CD4-positive, alpha-beta memory T cell (primary cell): Measurements from ENCODE around the gene CCNY. TPM values are rescaled to one million over a fixed set of nuclear protein-coding genes. Genes with fewer than 3 reads are reported as not detected.

ENCODE experiments used
- CTCF ChIA-PET: fragments of 350-600 bp; sonication (Branson Sonifier 250); formaldehyde crosslinking; loops from one replicate; lab custom pipeline; 2021; ENCODE audit warnings: inconsistent platforms; ENCODE audit not compliant: partially characterized antibody; lab: Charles Lee
- POLR2A ChIA-PET: fragments of 350-600 bp; sonication (Branson Sonifier 250); formaldehyde crosslinking; loops from one replicate; lab custom pipeline; 2021; ENCODE audit not compliant: partially characterized antibody; lab: Charles Lee
- DNase-seq, 5 donors: peaks; one replicate each; pipeline versions ENCODE4 v3.0.0 to v3.0.0-alpha.2; 2020 to 2022; ENCODE audit warnings: mixed read lengths in 1 of 5
- H3K27ac ChIP-seq: one replicate; pipeline ENCODE4 v1.7.0; 2013; ENCODE audit warnings: low read depth, low read length
- H3K27me3 ChIP-seq: 2 replicates; pipeline ENCODE4 v1.7.0; 2013; ENCODE audit warnings: mild to moderate bottlenecking, low read length, moderate library complexity; ENCODE audit not compliant: insufficient read depth
- H3K36me3 ChIP-seq: 2 replicates; pipeline ENCODE4 v1.7.0; 2013; ENCODE audit warnings: mild to moderate bottlenecking, low read length, moderate library complexity; ENCODE audit not compliant: insufficient read depth
- H3K4me1 ChIP-seq: 2 replicates; pipeline ENCODE4 v1.7.0; 2013; ENCODE audit warnings: mild to moderate bottlenecking, low read length, moderate library complexity; ENCODE audit not compliant: insufficient read depth
- H3K4me3 ChIP-seq, 2 donors: one replicate each; pipeline ENCODE4 v1.7.0; 2013; ENCODE audit warnings: low read length in 2 of 2, mild to moderate bottlenecking in 1 of 2
- H3K9me3 ChIP-seq, 2 donors: one replicate each; pipeline ENCODE4 v1.7.0; 2013; ENCODE audit warnings: low read length in 2 of 2, control low read depth in 1 of 2; ENCODE audit not compliant: control insufficient read depth in 1 of 2
- H3K27ac Mint-ChIP-seq, 7 donors: one replicate each; pipeline ENCODE4 v1.8.0; 2020 to 2021; ENCODE audit warnings: mixed read lengths in 7 of 7, mild to moderate bottlenecking in 6 of 7, inconsistent platforms in 3 of 7, moderate library complexity in 3 of 7
- H3K27me3 Mint-ChIP-seq, 2 donors: one replicate each; pipeline ENCODE4 v1.8.0; 2020 to 2021; ENCODE audit warnings: mixed read lengths in 2 of 2
- H3K36me3 Mint-ChIP-seq, 2 donors: one replicate each; pipeline ENCODE4 v1.8.0; 2020 to 2021; ENCODE audit warnings: mixed read lengths in 2 of 2, inconsistent platforms in 1 of 2, mild to moderate bottlenecking in 1 of 2
- H3K4me1 Mint-ChIP-seq, 4 donors: one replicate each; pipeline ENCODE4 v1.8.0; 2020 to 2021; ENCODE audit warnings: mixed read lengths in 4 of 4, mild to moderate bottlenecking in 1 of 4
- H3K4me3 Mint-ChIP-seq, 8 donors: one replicate each; pipeline ENCODE4 v1.8.0; 2020 to 2021; ENCODE audit warnings: mixed read lengths in 8 of 8, mild to moderate bottlenecking in 7 of 8, moderate library complexity in 6 of 8, inconsistent platforms in 3 of 8
- H3K9me3 Mint-ChIP-seq, 8 donors: one replicate each; pipeline ENCODE4 v1.8.0; 2020 to 2021; ENCODE audit warnings: mixed read lengths in 8 of 8, mild to moderate bottlenecking in 5 of 8, inconsistent platforms in 3 of 8, moderate library complexity in 1 of 8
- intact Hi-C: fragments of 100-400 bp; cut with micrococcal nuclease; formaldehyde crosslinking; loops from one replicate; pipeline ENCODE4 v1.15.1; 2023
- polyA plus RNA-seq, 2 donors: library from polyadenylated mRNA; unstranded; fragments of 300-500 nt; fragmentation: Illumina TruSeq; gene quantifications; one replicate each; pipeline ENCODE4 v1.2.3, GENCODE V29; 2021
- total RNA-seq, 2 experiments: library from RNA; stranded (reverse); gene quantifications; one replicate each; pipeline ENCODE4 v1.2.3, GENCODE V29; 2021

The CCNY gene
- total and polyA plus RNA-seq, 4 experiments from 2014 or later, result 5.6 to 66.7 (median 41.5) TPM

- peaks cover 65 to 96% (median 74%) of the 10 kb centered on the region in 4 donors for H3K4me1 Mint-ChIP-seq
- peaks cover 0 to 2% (median 0%) of the 10 kb centered on the region in 8 donors for H3K9me3 Mint-ChIP-seq
- Histone ChIP-seq H3K36me3 (no peaks in the 10 kb centered on the region), H3K4me1 (peaks cover 88% of the 10 kb centered on the region), H3K27me3 (no peaks in the 10 kb centered on the region), H3K9me3 (no peaks in the 10 kb centered on the region), H3K4me3 (no peak overlapping the region), H3K27ac (no peak overlapping the region)
- H3K4me3 Mint-ChIP-seq, result peak overlapping the region in 5 of 8 donors; percentile 13 to 94 (median 47)
- ChIA-PET CTCF (interaction anchor here (1.2 kb wide), 1 partner anchor 14 kb away, joined by 3 read pairs; no protein-coding TSS in a partner anchor), POLR2A (no interaction called here)
- no peak for DNase-seq
- intact Hi-C loops, result no loop called here
- H3K36me3 Mint-ChIP-seq, result peaks cover 0 to 4% of the 10 kb centered on the region in 2 donors
- peak overlapping the region; percentile 36 to 98 (median 87) for H3K27ac Mint-ChIP-seq
- H3K27me3 Mint-ChIP-seq, result no peaks in the 10 kb centered on the region
Measured at GRCh38 chr10:35451151-35452016, 115.1 kb downstream of the CCNY start.

- DNase-seq, result no peak
- H3K36me3 ChIP-seq, result no peaks in the 10 kb centered on the region
- H3K9me3 Mint-ChIP-seq, result no peaks in the 10 kb centered on the region
- H3K36me3 Mint-ChIP-seq, result peaks cover 0 to 5% of the 10 kb centered on the region in 2 donors
- ChIA-PET CTCF (no interaction called here), POLR2A (no interaction called here)
- H3K27me3 ChIP-seq, result no peaks in the 10 kb centered on the region
- no peak overlapping the region for H3K4me3 ChIP-seq
- peaks cover 68 to 95% (median 73%) of the 10 kb centered on the region in 4 donors for H3K4me1 Mint-ChIP-seq
- no peak overlapping the region for H3K4me3 Mint-ChIP-seq
- no peak overlapping the region for H3K27ac ChIP-seq
- H3K27me3 Mint-ChIP-seq, result no peaks in the 10 kb centered on the region
- intact Hi-C loops, result no loop called here
- H3K4me1 ChIP-seq, result peaks cover 88% of the 10 kb centered on the region
- H3K27ac Mint-ChIP-seq, result peak overlapping the region in 4 of 7 donors; percentile 34 to 93 (median 66)
- no peaks in the 10 kb centered on the region for H3K9me3 ChIP-seq
Measured at GRCh38 chr10:35452171-35452570, 115.9 kb downstream of the CCNY start.

GRCh38 chr10:35452847-35453246 lies 116.5 kb downstream of the CCNY start:
- H3K9me3 ChIP-seq, result no peaks in the 10 kb centered on the region
- POLR2A ChIA-PET, result no interaction called here
- CTCF ChIA-PET, result no interaction called here
- no peak overlapping the region for H3K27ac Mint-ChIP-seq
- H3K27me3 Mint-ChIP-seq, result no peaks in the 10 kb centered on the region
- peaks cover 66 to 90% (median 71%) of the 10 kb centered on the region in 4 donors for H3K4me1 Mint-ChIP-seq
- peaks cover 0 to 7% of the 10 kb centered on the region in 2 donors for H3K36me3 Mint-ChIP-seq
- no peaks in the 10 kb centered on the region for H3K36me3 ChIP-seq
- intact Hi-C loops, result no loop called here
- H3K4me3 ChIP-seq, result no peak overlapping the region
- H3K27ac ChIP-seq, result no peak overlapping the region
- H3K4me1 ChIP-seq, result peaks cover 88% of the 10 kb centered on the region
- H3K4me3 Mint-ChIP-seq, result no peak overlapping the region
- no peaks in the 10 kb centered on the region for H3K27me3 ChIP-seq
- no peak for DNase-seq
- no peaks in the 10 kb centered on the region for H3K9me3 Mint-ChIP-seq

GRCh38 chr10:35453855-35454532 lies 117.7 kb downstream of the CCNY start:
- Mint-ChIP-seq H3K36me3 (peaks cover 0 to 7% of the 10 kb centered on the region in 2 donors), H3K27me3 (no peaks in the 10 kb centered on the region), H3K27ac (no peak overlapping the region), H3K9me3 (no peaks in the 10 kb centered on the region), H3K4me1 (peaks cover 62 to 79% (median 64%) of the 10 kb centered on the region in 4 donors), H3K4me3 (peak overlapping the region in 2 of 8 donors; percentile 8 to 22)
- no peak overlapping the region for H3K4me3 ChIP-seq
- H3K27ac ChIP-seq, result no peak overlapping the region
- H3K4me1 ChIP-seq, result peaks cover 88% of the 10 kb centered on the region
- DNase-seq, result no peak
- no peaks in the 10 kb centered on the region for H3K27me3 ChIP-seq
- intact Hi-C loops, result no loop called here
- ChIA-PET CTCF (no interaction called here), POLR2A (no interaction called here)
- H3K36me3 ChIP-seq, result no peaks in the 10 kb centered on the region
- no peaks in the 10 kb centered on the region for H3K9me3 ChIP-seq

- CTCF ChIA-PET, result no interaction called here
- H3K4me1 Mint-ChIP-seq, result peaks cover 40 to 67% (median 59%) of the 10 kb centered on the region in 4 donors
- no peak for DNase-seq
- no peaks in the 10 kb centered on the region for H3K36me3 ChIP-seq
- POLR2A ChIA-PET, result interaction anchor here (1.2 kb wide), 1 partner anchor 9 kb away, joined by 5 read pairs; no protein-coding TSS in a partner anchor
- H3K36me3 Mint-ChIP-seq, result peaks cover 0 to 7% of the 10 kb centered on the region in 2 donors
- H3K27ac ChIP-seq, result no peak overlapping the region
- peak overlapping the region in 1 of 7 donors; percentile 76 for H3K27ac Mint-ChIP-seq
- H3K4me1 ChIP-seq, result peaks cover 87% of the 10 kb centered on the region
- H3K9me3 Mint-ChIP-seq, result no peaks in the 10 kb centered on the region
- H3K9me3 ChIP-seq, result no peaks in the 10 kb centered on the region
- no peak overlapping the region for H3K4me3 ChIP-seq
- intact Hi-C loops, result no loop called here
- H3K27me3 ChIP-seq, result no peaks in the 10 kb centered on the region
- H3K27me3 Mint-ChIP-seq, result no peaks in the 10 kb centered on the region
- H3K4me3 Mint-ChIP-seq, result peak overlapping the region in 2 of 8 donors; percentile 8 to 35
Measured at GRCh38 chr10:35456153-35456720, 119.9 kb downstream of the CCNY start.

- H3K27me3 Mint-ChIP-seq, result no peaks in the 10 kb centered on the region
- peak overlapping the region in 1 of 8 donors; percentile 7 for H3K4me3 Mint-ChIP-seq
- Histone ChIP-seq H3K36me3 (no peaks in the 10 kb centered on the region), H3K4me3 (no peak overlapping the region), H3K9me3 (no peaks in the 10 kb centered on the region), H3K27me3 (no peaks in the 10 kb centered on the region), H3K27ac (no peak overlapping the region), H3K4me1 (peaks cover 87% of the 10 kb centered on the region)
- ChIA-PET CTCF (no interaction called here), POLR2A (interaction anchor here (1.2 kb wide), 1 partner anchor 9 kb away, joined by 5 read pairs; no protein-coding TSS in a partner anchor)
- peaks cover 0 to 7% of the 10 kb centered on the region in 2 donors for H3K36me3 Mint-ChIP-seq
- no peaks in the 10 kb centered on the region for H3K9me3 Mint-ChIP-seq
- intact Hi-C loops, result no loop called here
- DNase-seq, result no peak
- peaks cover 34 to 70% (median 56%) of the 10 kb centered on the region in 4 donors for H3K4me1 Mint-ChIP-seq
- peak overlapping the region in 1 of 7 donors; percentile 43 for H3K27ac Mint-ChIP-seq
Measured at GRCh38 chr10:35456784-35457183, 120.5 kb downstream of the CCNY start.
